ENCODE measurements around the gene ZNF655.
"Not testable (repeated sequence)": the region's sequence is repeated elsewhere in the genome, so short reads cannot be mapped to it uniquely, and the experiment has no call there.

The ZNF655 gene

GRCh38 chr7:99558306-99559174, at the start of gene ZNF655:
ZNF655 (plus strand) TSS chr7:99558642; CDS start chr7:99560560, 1,918 bp downstream.
- DNase-seq: peak; percentile 90

- no peak for DNase-seq
Observed at GRCh38 chr7:99514050-99514449, 44.4 kb upstream of the ZNF655 start.

- DNase-seq: no peak
Observed at GRCh38 chr7:99521399-99521798, 37.0 kb upstream of the ZNF655 start.

- no peak for DNase-seq
Observed at GRCh38 chr7:99525713-99526440, 32.6 kb upstream of the ZNF655 start.

- no peak for DNase-seq
Observed at GRCh38 chr7:99531354-99531765, 27.1 kb upstream of the ZNF655 start.

- no peak for DNase-seq
Observed at GRCh38 chr7:99535667-99536066, 22.8 kb upstream of the ZNF655 start.

- DNase-seq: no peak
Observed at GRCh38 chr7:99539213-99539811, 19.1 kb upstream of the ZNF655 start.

GRCh38 chr7:99540542-99540941, 17.9 kb upstream of the ZNF655 start:
- DNase-seq: no peak

- DNase-seq: no peak
Observed at GRCh38 chr7:99541212-99541611, 17.2 kb upstream of the ZNF655 start.

- no peak for DNase-seq
Observed at GRCh38 chr7:99543081-99543671, 15.3 kb upstream of the ZNF655 start.

- no peak for DNase-seq
Observed at GRCh38 chr7:99543916-99544315, 14.5 kb upstream of the ZNF655 start.

GRCh38 chr7:99545308-99545707, 13.1 kb upstream of the ZNF655 start:
- DNase-seq: not testable (repeated sequence)

- not testable (repeated sequence) for DNase-seq
Observed at GRCh38 chr7:99549545-99549944, 8.9 kb upstream of the ZNF655 start.

GRCh38 chr7:99551334-99551733, 7.1 kb upstream of the ZNF655 start:
- DNase-seq: no peak

- peak; percentile 86 for DNase-seq
Observed at GRCh38 chr7:99551767-99552463, 6.5 kb upstream of the ZNF655 start, which contains the start of gene FAM200A. FAM200A (minus strand) TSS chr7:99552114; CDS start chr7:99548407, 3,707 bp downstream.

GRCh38 chr7:99553039-99553438, 5.4 kb upstream of the ZNF655 start:
- DNase-seq: no peak

GRCh38 chr7:99554939-99555338, 3.5 kb upstream of the ZNF655 start:
- DNase-seq: no peak

GRCh38 chr7:99557196-99557607, 1.2 kb upstream of the ZNF655 start:
- DNase-seq: no peak

- DNase-seq: no peak
Observed at GRCh38 chr7:99557940-99558305, 519 bp upstream of the ZNF655 start.

GRCh38 chr7:99559175-99559915, 903 bp downstream of the ZNF655 start:
- DNase-seq: no peak

- no peak for DNase-seq
Observed at GRCh38 chr7:99560834-99561736, 2.6 kb downstream of the ZNF655 start.

All from activated naive CD4-positive, alpha-beta T cell treated with Interleukin-2 at 50 U/mL for 16 hours (primary cell).